Embryonic facial prominence (tissue), 1 donor: ENCODE results near the gene LAIR1.
"Not testable (repeated sequence)": the region's sequence is repeated elsewhere in the genome, so short reads cannot be mapped to it uniquely, and the experiment has no call there.

ENCODE experiments used
- DNase-seq: peaks from one replicate; pipeline ENCODE4 v3.0.0-alpha.2; 2016; ENCODE audit errors: extremely low spot score

LAIR1 gene

GRCh38 chr19:54376610-54377285, 12.0 kb upstream of the LAIR1 start:
- DNase-seq, result no peak

- not testable (repeated sequence) for DNase-seq
Observed at GRCh38 chr19:54375181-54375938, 10.6 kb upstream of the LAIR1 start.

GRCh38 chr19:54373781-54374631, 9.3 kb upstream of the LAIR1 start:
- DNase-seq, result no peak

- DNase-seq, result not testable (repeated sequence)
Observed at GRCh38 chr19:54371453-54371852, 6.7 kb upstream of the LAIR1 start.

- not testable (repeated sequence) for DNase-seq
Observed at GRCh38 chr19:54370434-54370796, 5.7 kb upstream of the LAIR1 start.

- DNase-seq, result not testable (repeated sequence)
Observed at GRCh38 chr19:54369688-54370433, 5.1 kb upstream of the LAIR1 start.

- no peak for DNase-seq
Observed at GRCh38 chr19:54369082-54369687, 4.5 kb upstream of the LAIR1 start.

GRCh38 chr19:54366811-54367210, 2.1 kb upstream of the LAIR1 start:
- DNase-seq, result no peak

GRCh38 chr19:54365798-54366197, 1.1 kb upstream of the LAIR1 start:
- DNase-seq, result not testable (repeated sequence)

- not testable (repeated sequence) for DNase-seq
Observed at GRCh38 chr19:54361680-54362422, 2.9 kb downstream of the LAIR1 start.

- not testable (repeated sequence) for DNase-seq
Observed at GRCh38 chr19:54359149-54359820, 5.4 kb downstream of the LAIR1 start.

- no peak for DNase-seq
Observed at GRCh38 chr19:54357381-54357780, 7.3 kb downstream of the LAIR1 start.

- no peak for DNase-seq
Observed at GRCh38 chr19:54356444-54357056, 8.2 kb downstream of the LAIR1 start.

- no peak for DNase-seq
Observed at GRCh38 chr19:54355675-54356074, 9.1 kb downstream of the LAIR1 start.

- DNase-seq, result no peak
Observed at GRCh38 chr19:54354761-54355160, 10.0 kb downstream of the LAIR1 start.

- no peak for DNase-seq
Observed at GRCh38 chr19:54352546-54352945, 12.2 kb downstream of the LAIR1 start.

- no peak for DNase-seq
Observed at GRCh38 chr19:54352041-54352440, 12.7 kb downstream of the LAIR1 start.

GRCh38 chr19:54351474-54351873, 13.3 kb downstream of the LAIR1 start:
- no peak for DNase-seq

- no peak for DNase-seq
Observed at GRCh38 chr19:54345938-54346386, 18.8 kb downstream of the LAIR1 start.
